Peyer's patch (tissue), 4 donors: ENCODE measurements around the gene PIK3R3.

Experiments
- CTCF ChIP-seq, 6 experiments: fragments of 450-650 bp in 4 of 6; fragments of 200-600 bp in 2 of 6; sonication (generic) in 1 of 6; IDR thresholded peaks; one replicate each; pipeline ENCODE4 v1.5.1; 2017 to 2019; ENCODE audit warnings: antibody characterized with exemption in 6 of 6, mild to moderate bottlenecking in 3 of 6, moderate library complexity in 1 of 6
- POLR2A ChIP-seq, 2 donors: fragments of 450-650 bp; IDR thresholded peaks; one replicate each; pipeline ENCODE4 v1.5.1; 2017; ENCODE audit warnings: antibody characterized with exemption in 2 of 2, mild to moderate bottlenecking in 2 of 2, moderate library complexity in 2 of 2

GRCh38 chr1:45995298-45995697 is 137.1 kb downstream of the PIK3R3 start:
- TF ChIP-seq POLR2A (IDR thresholded peaks at IDR 0.05): no peak
- no peak for TF ChIP-seq CTCF (IDR thresholded peaks at IDR 0.05)
